ENCODE measurements around the gene DDX39B. TPM values are rescaled to one million over a fixed set of nuclear protein-coding genes. Genes with fewer than 3 reads are reported as not detected.
A peak's percentile ranks its signal among the peaks of the same experiment; 100 is the strongest.
"Not testable (repeated sequence)": the region's sequence is repeated elsewhere in the genome, so short reads cannot be mapped to it uniquely, and the experiment has no call there.

Gene DDX39B
- polyA plus RNA-seq, 2 donors: 181 to 321 TPM

DNA sequence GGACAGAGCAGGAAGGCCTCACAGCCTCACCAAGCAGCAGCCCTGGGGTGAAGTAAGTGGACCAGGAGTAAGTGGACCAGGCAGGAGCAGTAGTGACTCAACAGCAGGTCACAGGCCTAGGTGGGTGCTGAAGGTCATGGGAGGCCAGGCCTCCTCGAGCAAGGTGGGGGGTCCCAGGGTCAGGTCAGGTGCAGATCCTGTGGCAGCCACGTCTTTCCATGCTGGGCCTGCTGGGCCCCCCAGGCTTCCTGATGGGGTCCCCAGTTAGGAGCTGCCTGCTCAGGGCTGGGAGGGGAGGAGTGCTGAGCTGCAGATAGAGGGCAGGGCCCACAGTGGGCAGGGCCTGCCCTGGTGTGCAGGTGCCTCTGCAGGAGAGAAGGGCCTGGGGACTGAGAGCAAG lies 32.8 kb downstream of the DDX39B start:
- WGBS, 2 donors: 46 to 90% methylated on average over 1 to 2 of the region's 2 CpGs
- H3K4me3 ChIP-seq (ENCODE audit: low read depth in 1 of 2, low read length in 2 of 2); H3K27me3 ChIP-seq (ENCODE audit: control insufficient read depth in 1 of 2, insufficient read depth in 2 of 2, low read length in 2 of 2); H3K4me1 ChIP-seq (ENCODE audit: control insufficient read depth in 2 of 2, insufficient read depth in 2 of 2, low read length in 1 of 2); H3K27ac ChIP-seq (ENCODE audit: low read depth in 2 of 2, low read length in 1 of 2); H3K9me3 ChIP-seq (ENCODE audit: control insufficient read depth in 2 of 2, insufficient read depth in 1 of 2, low read depth in 1 of 2, low read length in 1 of 2): not testable (repeated sequence)
- H3K36me3 ChIP-seq (ENCODE audit: control insufficient read depth in 2 of 2, insufficient read depth in 2 of 2, low read length in 1 of 2): peaks cover 0 to 21% of the 10 kb centered on the region in 2 donors

DNA sequence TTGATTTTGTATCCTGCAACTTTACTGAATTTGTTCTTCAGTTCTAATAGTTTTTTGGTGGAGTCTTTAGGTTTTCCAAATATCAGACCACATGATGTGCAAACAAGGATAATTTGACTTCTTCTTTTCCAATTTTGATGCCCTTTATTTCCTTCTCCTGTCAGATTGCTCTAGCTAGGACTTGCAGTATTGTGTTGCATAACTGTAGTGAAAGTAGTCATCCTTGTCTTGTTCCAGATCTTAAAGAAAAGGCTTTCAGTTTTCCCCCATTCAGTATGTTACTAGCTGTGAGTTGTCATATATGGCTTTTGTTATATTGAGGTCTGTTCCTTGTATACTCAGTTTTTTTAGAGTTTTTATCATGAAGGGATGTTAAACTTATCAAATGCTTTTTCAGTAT lies 39.2 kb downstream of the DDX39B start:
- no peak overlapping the region for H3K4me3 ChIP-seq (ENCODE audit: low read depth in 1 of 2, low read length in 2 of 2)
- H3K4me1 ChIP-seq (ENCODE audit: control insufficient read depth in 2 of 2, insufficient read depth in 2 of 2, low read length in 1 of 2): peaks cover 2 to 6% of the 10 kb centered on the region in 2 donors
- no peaks in the 10 kb centered on the region for H3K27me3 ChIP-seq (ENCODE audit: control insufficient read depth in 1 of 2, insufficient read depth in 2 of 2, low read length in 2 of 2)
- H3K9me3 ChIP-seq (ENCODE audit: control insufficient read depth in 2 of 2, insufficient read depth in 1 of 2, low read depth in 1 of 2, low read length in 1 of 2): no peaks in the 10 kb centered on the region
- H3K27ac ChIP-seq (ENCODE audit: low read depth in 2 of 2, low read length in 1 of 2): no peak overlapping the region
- peaks cover 0 to 13% of the 10 kb centered on the region in 2 donors for H3K36me3 ChIP-seq (ENCODE audit: control insufficient read depth in 2 of 2, insufficient read depth in 2 of 2, low read length in 1 of 2)

DNA sequence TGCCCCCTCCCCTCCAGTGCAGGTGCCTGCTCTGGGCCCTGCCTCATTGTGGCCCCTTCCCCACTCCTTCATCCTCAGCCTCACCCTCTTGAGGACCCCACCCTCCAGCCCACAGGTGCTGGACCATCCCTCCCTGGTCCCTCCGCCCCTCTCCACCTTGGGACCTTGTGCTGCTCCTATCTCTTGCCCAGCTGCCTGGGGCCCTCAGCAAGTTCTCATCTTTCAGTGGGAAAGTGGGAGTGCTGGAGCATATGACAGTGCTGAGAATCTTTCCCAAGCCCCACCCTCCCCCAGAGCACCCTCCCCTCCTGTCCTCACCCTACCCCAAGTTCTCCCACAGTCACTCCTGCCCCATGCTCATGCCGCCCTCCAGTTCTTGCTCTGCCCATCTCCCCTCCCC lies 42.2 kb downstream of the DDX39B start:
- WGBS, 2 donors: 93 to 100% methylated on average over 1 of the region's 2 CpGs
- not testable (repeated sequence) for H3K27me3 ChIP-seq (ENCODE audit: control insufficient read depth in 1 of 2, insufficient read depth in 2 of 2, low read length in 2 of 2)

DNA sequence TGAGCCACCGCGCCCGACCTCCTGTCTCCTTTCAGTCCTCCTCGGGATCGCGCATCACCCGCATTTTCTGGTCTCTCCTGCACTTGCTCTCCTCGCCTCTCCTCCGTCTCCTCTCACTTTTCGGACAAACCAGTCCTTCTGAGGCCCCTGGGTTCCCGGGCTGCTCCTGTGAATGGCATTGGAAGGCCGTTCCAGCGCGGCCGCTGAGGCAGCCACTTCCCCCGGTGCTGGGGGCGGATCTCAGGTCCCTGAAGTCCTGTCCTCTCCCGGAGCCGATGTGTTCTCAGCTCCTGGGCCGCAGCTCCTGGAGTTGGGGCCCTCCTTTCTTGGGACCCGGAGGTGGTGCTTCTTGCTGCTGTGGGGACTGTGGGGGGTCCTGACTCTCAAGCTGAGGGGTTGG lies 43.1 kb downstream of the DDX39B start:
- H3K36me3 ChIP-seq (ENCODE audit: control insufficient read depth in 2 of 2, insufficient read depth in 2 of 2, low read length in 1 of 2): no peaks in the 10 kb centered on the region
- peak overlapping the region in 1 of 2 donors; percentile 10 for H3K4me3 ChIP-seq (ENCODE audit: low read depth in 1 of 2, low read length in 2 of 2)
- H3K9me3 ChIP-seq (ENCODE audit: control insufficient read depth in 2 of 2, insufficient read depth in 1 of 2, low read depth in 1 of 2, low read length in 1 of 2): no peaks in the 10 kb centered on the region
- H3K4me1 ChIP-seq (ENCODE audit: control insufficient read depth in 2 of 2, insufficient read depth in 2 of 2, low read length in 1 of 2): peaks cover 2 to 8% of the 10 kb centered on the region in 2 donors
- 17 to 18% methylated on average over 21 of the region's 21 CpGs for WGBS, 2 donors
- no peak overlapping the region for H3K27ac ChIP-seq (ENCODE audit: low read depth in 2 of 2, low read length in 1 of 2)
- peaks cover 0 to 2% of the 10 kb centered on the region in 2 donors for H3K27me3 ChIP-seq (ENCODE audit: control insufficient read depth in 1 of 2, insufficient read depth in 2 of 2, low read length in 2 of 2)

More for the DNA sequence above, 42.2 kb downstream of the DDX39B start:
- not testable (repeated sequence) for H3K27ac ChIP-seq (ENCODE audit: low read depth in 2 of 2, low read length in 1 of 2); H3K36me3 ChIP-seq (ENCODE audit: control insufficient read depth in 2 of 2, insufficient read depth in 2 of 2, low read length in 1 of 2); H3K4me3 ChIP-seq (ENCODE audit: low read depth in 1 of 2, low read length in 2 of 2); H3K4me1 ChIP-seq (ENCODE audit: control insufficient read depth in 2 of 2, insufficient read depth in 2 of 2, low read length in 1 of 2); H3K9me3 ChIP-seq (ENCODE audit: control insufficient read depth in 2 of 2, insufficient read depth in 1 of 2, low read depth in 1 of 2, low read length in 1 of 2)

DNA sequence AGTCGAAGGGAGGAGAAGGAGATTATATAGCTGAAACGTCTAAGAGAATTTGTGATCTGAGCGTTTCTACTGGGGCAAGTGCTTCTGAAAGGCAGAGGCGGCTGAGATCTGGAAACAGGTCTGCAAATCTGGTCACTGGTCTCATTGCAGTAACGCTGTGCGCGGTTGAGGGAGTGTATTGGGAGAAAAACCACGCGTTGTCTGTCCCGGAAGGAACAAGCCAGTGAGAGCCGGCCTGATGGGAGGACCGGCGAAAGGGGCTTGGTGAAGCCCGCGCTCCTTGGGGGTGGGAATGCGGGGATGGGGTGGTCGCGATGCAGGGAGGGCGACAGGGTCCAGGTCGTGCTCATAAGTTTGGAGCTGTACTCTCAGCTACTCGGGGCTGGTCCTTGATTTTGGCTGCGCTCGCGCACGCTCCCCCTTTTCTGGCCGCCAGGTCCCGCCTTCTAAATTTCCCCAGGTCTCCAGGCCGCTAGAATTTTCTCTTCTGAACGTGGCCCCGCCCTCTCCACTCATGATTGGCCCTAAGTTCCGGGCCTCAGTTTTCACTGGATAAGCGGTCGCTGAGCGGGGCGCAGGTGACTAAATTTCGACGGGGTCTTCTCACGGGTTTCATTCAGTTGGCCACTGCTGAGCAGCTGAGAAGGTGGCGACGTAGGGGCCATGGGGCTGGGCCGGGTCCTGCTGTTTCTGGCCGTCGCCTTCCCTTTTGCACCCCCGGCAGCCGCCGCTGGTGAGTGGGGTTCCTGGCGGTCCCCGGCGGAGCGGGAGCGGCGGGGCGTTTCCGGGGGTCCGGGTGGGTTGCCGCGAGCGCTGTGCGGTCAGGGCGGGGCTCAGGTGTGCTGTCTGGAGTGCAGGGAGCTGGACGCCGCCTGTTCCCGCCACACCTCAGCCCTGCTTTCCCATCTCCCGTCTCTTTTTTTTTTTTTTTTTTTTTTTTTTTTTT lies 44.0 kb downstream of the DDX39B start, which contains the start of gene MICB:
MICB (plus strand) TSS at position 615 of the 946 bp plus-strand sequence; CDS start at position 664, 49 bp downstream.
- H3K36me3 ChIP-seq (ENCODE audit: control insufficient read depth in 2 of 2, insufficient read depth in 2 of 2, low read length in 1 of 2): no peaks in the 10 kb centered on the region
- H3K27me3 ChIP-seq (ENCODE audit: control insufficient read depth in 1 of 2, insufficient read depth in 2 of 2, low read length in 2 of 2): peaks cover 0 to 2% of the 10 kb centered on the region in 2 donors
- no peaks in the 10 kb centered on the region for H3K9me3 ChIP-seq (ENCODE audit: control insufficient read depth in 2 of 2, insufficient read depth in 1 of 2, low read depth in 1 of 2, low read length in 1 of 2)
- peak within 1 kb of the TSS; percentile 24 to 48 for H3K27ac ChIP-seq (ENCODE audit: low read depth in 2 of 2, low read length in 1 of 2)
- peaks cover 2 to 8% of the 10 kb centered on the region in 2 donors for H3K4me1 ChIP-seq (ENCODE audit: control insufficient read depth in 2 of 2, insufficient read depth in 2 of 2, low read length in 1 of 2)
- H3K4me3 ChIP-seq (ENCODE audit: low read depth in 1 of 2, low read length in 2 of 2): peak within 1 kb of the TSS; percentile 62 to 69
- WGBS, 2 donors: 1% methylated on average over 60 to 64 of the region's 64 CpGs

DNA sequence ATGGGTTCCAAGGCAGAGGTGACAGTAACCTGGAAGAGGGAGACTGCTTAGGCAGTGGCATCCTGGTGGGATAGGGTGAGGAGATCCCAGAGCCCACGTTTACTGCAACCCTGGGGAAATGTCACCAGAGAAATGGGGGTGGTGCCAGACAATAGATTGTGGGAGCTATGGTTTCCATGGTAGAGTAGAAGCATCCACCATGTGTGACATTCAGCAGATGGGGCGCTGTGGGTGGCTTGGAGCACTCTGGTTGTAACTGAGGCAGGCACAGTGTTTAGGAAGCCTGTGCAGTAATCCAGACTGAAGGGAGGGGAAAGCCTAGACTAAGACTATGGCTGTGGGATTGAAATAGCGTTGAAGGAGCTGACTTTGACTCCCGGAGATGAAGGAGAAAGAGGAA lies 45.0 kb downstream of the DDX39B start:
- not testable (repeated sequence) for H3K9me3 ChIP-seq (ENCODE audit: control insufficient read depth in 2 of 2, insufficient read depth in 1 of 2, low read depth in 1 of 2, low read length in 1 of 2)

DNA sequence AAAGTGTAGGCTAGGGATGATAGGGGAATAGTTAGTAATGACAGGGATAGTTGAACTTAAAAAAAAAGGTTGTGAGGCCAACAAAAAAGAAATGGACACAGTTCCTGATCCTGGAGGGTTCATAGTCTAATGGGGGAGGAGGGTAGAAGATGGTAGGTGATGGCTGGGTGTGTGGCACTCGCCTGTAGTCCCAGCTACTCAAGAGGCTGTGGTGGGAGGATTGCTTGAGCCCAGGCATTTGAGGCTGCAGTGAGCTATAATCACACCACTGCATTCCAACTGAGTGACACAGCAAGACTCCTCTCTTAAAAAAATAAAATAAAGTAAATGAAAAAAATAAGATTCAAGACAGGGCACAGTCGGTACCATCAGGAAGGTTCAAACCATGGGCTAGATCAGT lies 46.2 kb downstream of the DDX39B start:
- Histone ChIP-seq H3K4me3 (ENCODE audit: low read depth in 1 of 2, low read length in 2 of 2) (no peak overlapping the region), H3K27me3 (ENCODE audit: control insufficient read depth in 1 of 2, insufficient read depth in 2 of 2, low read length in 2 of 2) (peaks cover 0 to 2% of the 10 kb centered on the region in 2 donors), H3K36me3 (ENCODE audit: control insufficient read depth in 2 of 2, insufficient read depth in 2 of 2, low read length in 1 of 2) (no peaks in the 10 kb centered on the region), H3K4me1 (ENCODE audit: control insufficient read depth in 2 of 2, insufficient read depth in 2 of 2, low read length in 1 of 2) (peaks cover 2 to 8% of the 10 kb centered on the region in 2 donors), H3K27ac (ENCODE audit: low read depth in 2 of 2, low read length in 1 of 2) (no peak overlapping the region), H3K9me3 (ENCODE audit: control insufficient read depth in 2 of 2, insufficient read depth in 1 of 2, low read depth in 1 of 2, low read length in 1 of 2) (no peaks in the 10 kb centered on the region)
- WGBS, 2 donors: 57% methylated on average over 2 of the region's 2 CpGs

More for the DNA sequence above, 45.0 kb downstream of the DDX39B start:
- 49 to 61% methylated on average over 4 of the region's 4 CpGs for WGBS, 2 donors
- H3K27ac ChIP-seq (ENCODE audit: low read depth in 2 of 2, low read length in 1 of 2); H3K27me3 ChIP-seq (ENCODE audit: control insufficient read depth in 1 of 2, insufficient read depth in 2 of 2, low read length in 2 of 2); H3K4me1 ChIP-seq (ENCODE audit: control insufficient read depth in 2 of 2, insufficient read depth in 2 of 2, low read length in 1 of 2); H3K36me3 ChIP-seq (ENCODE audit: control insufficient read depth in 2 of 2, insufficient read depth in 2 of 2, low read length in 1 of 2); H3K4me3 ChIP-seq (ENCODE audit: low read depth in 1 of 2, low read length in 2 of 2): not testable (repeated sequence)

DNA sequence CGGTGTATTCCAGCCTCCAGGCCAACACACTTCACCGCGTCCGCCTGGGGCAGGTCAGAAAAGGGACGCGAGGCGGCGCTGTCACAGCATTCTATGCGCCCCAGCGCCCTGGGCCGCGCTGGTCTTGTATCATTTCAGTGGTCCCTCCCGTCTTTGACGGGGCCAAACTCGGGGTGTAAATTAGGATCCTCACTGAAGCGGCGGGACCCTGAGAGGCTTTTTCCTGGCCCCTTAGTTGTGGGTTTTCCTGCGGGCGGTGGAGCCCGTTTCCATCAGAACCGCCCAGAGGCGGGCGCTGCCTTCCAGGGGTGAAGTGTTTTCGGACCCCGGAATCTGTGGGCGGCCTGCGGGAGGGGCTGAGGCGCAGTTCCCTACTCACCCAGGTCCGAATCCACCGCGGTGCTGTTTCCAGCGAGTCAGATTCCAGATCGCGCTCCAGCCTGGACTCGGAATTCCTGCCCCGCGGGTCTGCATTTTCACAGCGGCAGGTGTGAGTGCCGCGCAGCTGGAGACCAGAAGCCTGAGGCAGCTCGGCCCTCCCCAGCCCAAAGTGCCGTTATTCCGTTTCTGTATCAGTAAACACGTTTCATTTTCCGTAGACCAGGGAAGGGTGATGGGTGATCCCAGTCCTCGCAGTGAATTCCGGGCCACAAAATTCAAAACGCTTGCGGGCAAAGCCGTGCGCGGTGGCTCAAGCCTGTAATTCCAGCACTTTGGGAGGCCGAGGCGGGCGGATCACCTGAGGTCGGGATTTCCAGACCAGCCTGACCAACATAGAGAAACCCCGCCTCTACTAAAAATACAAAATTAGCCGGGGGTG lies 47.7 kb downstream of the DDX39B start:
- Histone ChIP-seq H3K9me3 (ENCODE audit: control insufficient read depth in 2 of 2, insufficient read depth in 1 of 2, low read depth in 1 of 2, low read length in 1 of 2) (no peaks in the 10 kb centered on the region), H3K27ac (ENCODE audit: low read depth in 2 of 2, low read length in 1 of 2) (peak overlapping the region; percentile 56 to 66), H3K4me1 (ENCODE audit: control insufficient read depth in 2 of 2, insufficient read depth in 2 of 2, low read length in 1 of 2) (peaks cover 2 to 8% of the 10 kb centered on the region in 2 donors), H3K4me3 (ENCODE audit: low read depth in 1 of 2, low read length in 2 of 2) (peak overlapping the region; percentile 39 to 56), H3K36me3 (ENCODE audit: control insufficient read depth in 2 of 2, insufficient read depth in 2 of 2, low read length in 1 of 2) (no peaks in the 10 kb centered on the region), H3K27me3 (ENCODE audit: control insufficient read depth in 1 of 2, insufficient read depth in 2 of 2, low read length in 2 of 2) (peaks cover 0 to 2% of the 10 kb centered on the region in 2 donors)
- WGBS, 2 donors: 0% methylated on average over 57 to 58 of the region's 58 CpGs

DNA sequence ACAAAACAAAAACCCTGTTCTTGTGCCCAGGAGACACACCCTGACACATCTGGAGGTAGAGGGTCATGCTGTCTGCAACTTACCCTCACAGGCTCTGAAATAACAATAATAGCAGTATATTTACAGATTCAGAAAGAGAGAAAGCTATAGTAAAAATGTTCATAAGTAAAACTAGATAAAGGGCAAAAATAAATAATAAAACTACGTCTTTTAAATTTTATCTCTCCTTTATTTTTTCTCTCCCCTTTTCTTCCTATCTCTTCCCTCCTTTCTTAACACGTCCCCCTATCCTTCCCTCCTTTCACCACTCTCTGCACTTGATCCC lies 48.3 kb downstream of the DDX39B start:
- not testable (repeated sequence) for H3K4me1 ChIP-seq (ENCODE audit: control insufficient read depth in 2 of 2, insufficient read depth in 2 of 2, low read length in 1 of 2); H3K27ac ChIP-seq (ENCODE audit: low read depth in 2 of 2, low read length in 1 of 2); H3K27me3 ChIP-seq (ENCODE audit: control insufficient read depth in 1 of 2, insufficient read depth in 2 of 2, low read length in 2 of 2); H3K9me3 ChIP-seq (ENCODE audit: control insufficient read depth in 2 of 2, insufficient read depth in 1 of 2, low read depth in 1 of 2, low read length in 1 of 2); H3K36me3 ChIP-seq (ENCODE audit: control insufficient read depth in 2 of 2, insufficient read depth in 2 of 2, low read length in 1 of 2)
- peak overlapping the region; percentile 39 to 56 for H3K4me3 ChIP-seq (ENCODE audit: low read depth in 1 of 2, low read length in 2 of 2)
- 2 to 3% methylated on average over 2 of the region's 2 CpGs for WGBS, 2 donors
